GM18909 (cell line): Measurements from ENCODE around the gene POTEH.
"Not testable (repeated sequence)": the region's sequence is repeated elsewhere in the genome, so short reads cannot be mapped to it uniquely, and the experiment has no call there.

Source experiments
- ATAC-seq: cut with Tn5 transposase; IDR thresholded peaks from one replicate; pipeline ENCODE4 v1.9.1; 2021; ENCODE audit warnings: mild to moderate bottlenecking; ENCODE audit not compliant: unreplicated experiment, poor library complexity

POTEH gene

DNA sequence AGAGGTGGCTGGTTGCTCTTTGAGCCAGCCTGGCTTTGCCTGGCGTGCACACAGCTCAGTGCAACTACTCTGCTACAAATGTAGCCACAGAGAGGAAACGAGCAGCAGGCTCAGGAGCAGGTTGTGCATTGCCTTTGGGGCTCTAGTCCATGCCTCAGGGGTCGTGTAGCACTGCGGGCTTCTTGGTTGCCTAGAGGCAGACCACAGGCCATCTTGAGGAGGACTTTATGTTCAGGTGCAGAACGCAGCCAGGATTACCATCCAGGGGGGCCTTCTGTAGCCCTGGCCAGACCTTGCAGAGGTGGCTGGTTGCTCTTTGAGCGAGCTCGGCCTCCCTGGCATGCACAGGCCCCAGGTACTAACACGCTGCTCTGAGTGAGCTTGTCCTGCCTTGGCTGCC, 41.2 kb downstream of the POTEH start:
- not testable (repeated sequence) for ATAC-seq

DNA sequence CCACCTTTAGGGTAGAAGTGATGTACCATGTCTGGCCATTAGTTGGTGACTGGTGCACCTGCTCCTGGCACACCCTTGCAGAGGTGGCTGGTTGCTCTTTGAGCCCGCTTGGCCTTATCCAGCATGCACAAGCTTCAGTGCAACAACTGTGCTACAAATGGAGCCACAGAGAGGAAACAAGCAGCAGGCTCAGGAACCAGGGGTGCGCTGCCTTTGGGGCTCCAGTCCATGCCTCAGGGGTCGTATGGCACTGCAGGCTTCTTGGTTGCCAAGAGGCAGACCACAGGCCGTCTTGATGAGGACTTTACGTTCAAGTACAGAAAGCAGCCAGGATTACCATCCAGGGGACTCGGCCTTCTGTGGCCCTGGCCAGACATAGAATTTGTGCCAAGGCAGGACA, 44.6 kb downstream of the POTEH start:
- not testable (repeated sequence) for ATAC-seq

DNA sequence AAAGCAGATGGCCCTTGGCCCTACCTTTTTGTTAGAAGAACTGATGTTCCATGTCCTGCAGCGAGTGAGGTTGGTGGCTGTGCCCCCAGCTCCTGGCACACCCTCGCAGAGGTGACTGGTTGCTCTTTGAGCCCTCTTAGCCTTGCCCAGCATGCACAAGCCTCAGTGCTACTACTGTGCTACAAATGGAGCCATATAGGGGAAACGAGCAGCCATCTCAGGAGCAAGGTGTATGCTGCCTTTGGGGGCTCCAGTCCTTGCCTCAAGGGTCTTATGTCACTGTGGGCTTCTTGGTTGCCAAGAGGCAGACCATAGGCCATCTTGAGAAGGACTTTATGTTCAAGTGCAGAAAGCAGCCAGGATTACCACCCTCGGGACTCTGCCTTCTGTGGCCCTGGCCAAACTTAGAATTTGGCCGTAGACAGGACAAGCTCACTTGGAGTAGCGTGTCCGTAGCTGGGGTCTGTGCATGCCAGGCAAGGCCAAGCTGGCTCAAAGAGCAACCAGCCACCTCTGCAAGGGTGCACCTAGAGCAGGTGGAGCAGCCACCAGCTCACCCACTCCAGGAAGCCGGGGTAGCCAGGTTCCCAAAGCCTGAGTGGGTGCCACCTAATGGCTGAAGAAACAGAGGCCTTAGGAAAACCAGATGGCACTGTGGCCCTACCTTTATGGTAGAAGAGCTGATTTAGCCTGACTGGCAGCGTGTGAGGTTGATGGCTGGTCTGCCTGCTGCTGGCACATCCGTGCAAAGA, 48.5 kb downstream of the POTEH start:
- ATAC-seq, result not testable (repeated sequence)

DNA sequence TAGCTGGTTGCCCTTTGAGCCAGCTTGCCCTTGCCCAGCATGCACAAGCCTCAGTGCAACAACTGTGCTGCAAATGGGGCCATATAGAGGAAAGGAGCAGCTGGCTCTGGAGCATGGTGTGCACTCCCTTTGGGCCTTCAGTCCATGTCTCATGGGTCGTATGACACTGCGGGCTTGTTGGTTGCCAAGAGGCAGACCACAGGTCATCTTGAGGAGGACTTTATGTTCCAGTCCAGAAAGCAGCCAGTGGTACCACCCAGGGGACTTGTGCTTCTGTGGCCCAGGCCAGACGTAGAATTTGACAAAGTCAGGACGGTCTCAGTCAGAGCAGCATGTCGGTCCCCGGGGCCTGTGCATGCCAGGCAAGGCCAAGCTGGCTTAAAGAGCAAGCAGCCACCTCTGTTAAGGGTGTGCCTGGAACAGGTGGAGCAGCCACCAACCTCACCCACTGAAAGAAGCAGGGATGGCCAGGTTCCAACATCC, 49.1 kb downstream of the POTEH start:
- not testable (repeated sequence) for ATAC-seq

DNA sequence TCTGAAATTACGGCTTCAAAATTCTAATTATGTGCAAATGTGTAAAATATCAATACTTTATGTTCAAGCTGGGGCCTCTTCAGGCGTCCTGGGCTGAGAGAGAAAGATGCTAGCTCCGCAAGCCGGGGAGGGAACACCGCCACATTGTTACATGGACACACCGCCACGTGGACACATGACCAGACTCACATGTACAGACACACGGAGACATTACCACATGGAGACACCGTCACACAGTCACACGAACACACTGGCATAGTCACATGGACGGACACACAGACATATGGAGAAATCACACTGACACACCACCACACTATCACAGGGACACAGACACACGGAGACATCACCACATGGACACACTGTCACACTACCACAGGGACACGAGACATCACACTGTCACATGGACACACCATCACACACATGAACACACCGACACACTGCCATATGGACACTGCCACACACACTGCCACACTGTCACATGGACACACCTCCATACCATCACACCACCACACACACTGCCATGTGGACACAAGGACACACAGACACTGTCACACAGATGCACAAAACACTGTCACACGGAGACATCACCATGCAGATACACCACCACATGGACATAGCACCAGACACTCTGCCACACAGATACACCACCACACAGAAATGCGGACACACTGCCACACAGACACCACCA, 58.0 kb downstream of the POTEH start:
- ATAC-seq, result not testable (repeated sequence)

DNA sequence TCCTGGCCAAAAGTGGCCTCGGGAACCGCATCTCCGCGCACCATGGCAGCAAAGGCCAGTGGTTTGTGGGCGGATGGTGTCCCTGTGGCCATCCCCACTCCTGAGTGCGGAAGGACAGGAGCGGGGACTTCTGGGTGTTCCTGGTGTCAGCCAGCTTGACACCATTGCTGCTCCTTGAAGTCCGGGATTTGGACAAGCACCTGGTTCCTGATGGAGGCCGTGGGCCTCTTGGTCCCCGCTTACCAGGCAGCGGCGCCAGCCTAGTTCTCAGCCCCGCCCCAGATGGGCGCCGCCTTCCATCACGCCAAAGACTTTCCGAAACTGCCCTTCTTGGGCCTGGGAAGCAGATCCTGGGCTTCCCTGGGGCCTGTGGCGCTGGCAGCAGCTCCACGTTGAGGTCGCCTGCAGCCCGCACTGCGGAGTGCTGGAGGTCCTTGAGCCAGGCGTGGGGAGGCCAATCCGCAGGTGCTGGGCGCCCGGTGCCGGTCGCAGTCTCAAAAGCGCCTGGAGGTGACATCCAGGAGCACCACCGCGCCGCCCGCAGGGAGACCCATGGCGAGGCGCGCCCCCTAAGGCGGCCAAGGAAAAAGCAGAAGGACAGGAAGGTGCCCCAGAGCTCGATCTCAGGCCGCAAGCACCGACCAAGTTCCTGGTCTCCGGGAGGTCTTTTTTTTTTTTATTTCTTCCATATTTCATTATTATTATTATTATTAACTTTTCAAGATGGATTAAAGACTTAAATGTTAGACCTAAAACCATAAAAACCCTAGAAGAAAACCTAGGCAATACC, 59.5 kb downstream of the POTEH start:
- ATAC-seq, result not testable (repeated sequence)

DNA sequence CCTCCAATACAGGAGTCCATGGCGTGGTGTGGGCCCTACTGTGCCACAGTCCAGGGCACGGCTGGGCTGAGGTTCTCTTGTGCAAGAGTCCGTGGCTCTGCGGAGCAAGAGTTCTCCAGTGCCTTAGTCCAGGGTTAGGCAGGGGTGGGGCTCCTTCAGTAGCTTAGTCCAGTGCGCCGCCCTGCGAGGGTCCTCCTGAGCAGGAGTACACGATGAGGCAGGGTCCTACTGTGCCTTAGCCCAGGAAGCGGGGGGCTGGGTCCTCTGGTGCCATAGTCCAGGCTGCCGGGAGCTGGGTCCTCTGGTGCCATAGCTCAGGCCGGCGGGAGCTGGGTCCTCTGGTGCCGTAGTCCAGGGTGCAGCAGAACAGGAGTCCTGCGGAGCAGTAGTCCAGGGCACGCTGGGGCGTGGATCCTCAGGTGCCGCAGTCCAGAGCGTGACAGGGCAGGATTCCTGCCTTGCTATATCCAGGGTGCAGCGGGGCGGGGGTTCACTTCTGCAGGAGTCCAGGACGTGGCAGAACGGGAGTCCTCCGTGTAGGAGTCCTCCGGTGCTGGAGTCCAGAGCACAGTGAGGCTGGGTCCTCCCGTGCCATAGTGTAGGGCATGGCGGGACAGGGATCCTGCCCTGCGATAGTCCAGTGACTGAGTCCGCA, 69.7 kb downstream of the POTEH start:
- not testable (repeated sequence) for ATAC-seq

DNA sequence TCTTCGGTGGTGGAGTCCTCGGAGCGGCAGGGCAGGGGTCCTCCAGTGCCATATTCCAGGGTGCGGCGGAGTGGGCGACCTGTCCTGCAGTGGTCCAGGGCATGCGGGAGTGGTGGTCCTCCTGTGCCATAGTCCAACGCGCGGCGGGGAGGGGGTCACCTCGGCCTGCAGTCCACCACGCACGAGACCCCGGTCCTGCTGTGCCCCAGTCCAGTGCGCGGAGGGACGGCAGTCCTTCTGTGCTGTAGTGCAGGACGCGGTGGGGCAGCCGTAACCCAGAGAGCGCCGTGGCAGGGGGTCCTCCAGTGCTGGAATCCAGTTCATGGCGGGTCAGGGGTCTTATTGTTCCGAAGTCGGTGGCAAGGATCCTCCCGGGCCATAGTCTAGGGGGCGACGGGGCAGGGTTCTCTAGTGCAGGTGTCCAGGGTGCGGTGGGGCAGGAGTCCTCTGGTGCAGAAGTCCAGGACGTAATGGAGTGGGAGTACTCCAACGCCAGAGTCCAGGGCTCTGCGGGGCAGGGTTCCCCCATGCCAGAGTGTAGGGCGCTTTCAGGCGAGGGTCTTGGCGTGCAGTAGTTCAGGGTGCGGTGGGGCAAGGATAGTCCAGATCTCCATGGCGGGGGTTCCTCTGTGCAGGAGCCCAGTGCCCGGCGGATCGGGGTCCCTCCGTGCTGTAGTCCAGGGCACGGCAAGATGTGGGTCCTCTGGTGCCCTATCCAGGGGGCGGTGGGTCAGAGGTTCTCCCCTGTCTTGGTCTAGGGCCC, 70.7 kb downstream of the POTEH start:
- ATAC-seq, result not testable (repeated sequence)

DNA sequence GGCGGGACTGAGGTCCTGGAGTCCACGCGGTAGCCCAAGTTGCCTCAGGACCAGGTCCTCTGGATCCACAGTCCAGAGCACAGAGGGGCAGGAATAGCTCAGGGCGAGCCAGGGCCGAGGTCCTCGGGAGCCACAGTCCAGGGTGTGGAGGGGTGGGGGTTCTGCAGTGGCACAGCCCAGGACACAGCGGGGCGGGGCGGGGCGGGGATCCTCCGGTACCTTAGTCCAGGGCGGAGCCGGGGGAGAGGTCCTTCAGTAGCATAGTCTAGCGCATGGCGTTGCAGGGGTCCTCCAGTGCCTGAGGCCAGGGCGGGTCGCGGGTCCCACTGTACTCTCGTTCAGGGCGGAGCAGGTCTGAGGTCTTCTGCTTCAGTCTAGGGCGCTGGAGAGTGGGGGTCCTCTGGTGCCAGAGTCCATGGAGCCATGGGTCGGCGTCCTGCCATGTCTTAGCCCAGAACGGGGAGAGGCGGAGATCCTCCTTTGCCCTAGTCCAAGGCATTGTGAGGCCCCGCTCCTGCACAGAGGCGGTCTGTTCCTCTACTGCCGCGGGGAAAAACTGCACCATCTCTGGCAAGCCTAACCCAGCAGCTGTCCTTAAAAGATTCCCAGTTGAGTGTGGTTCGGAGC, 71.4 kb downstream of the POTEH start:
- not testable (repeated sequence) for ATAC-seq

DNA sequence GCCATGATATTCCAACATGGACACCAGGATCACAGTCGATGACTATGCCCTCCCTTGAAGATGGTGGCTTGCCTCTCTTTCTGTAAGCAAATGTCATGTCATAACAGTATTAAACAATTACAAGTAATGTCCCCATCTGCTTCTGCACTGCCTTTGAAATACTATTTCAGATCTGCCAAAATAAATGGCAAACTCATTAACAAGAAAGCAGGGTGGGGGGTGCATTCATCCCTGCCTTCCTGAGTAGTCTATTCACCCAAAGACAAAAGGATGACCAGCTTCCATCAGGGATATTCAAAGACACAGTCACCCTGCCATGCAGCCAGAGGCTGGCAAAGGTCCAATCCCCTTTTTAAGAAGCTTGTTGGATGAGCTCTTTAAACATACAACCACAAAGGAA, 73.7 kb downstream of the POTEH start:
- not testable (repeated sequence) for ATAC-seq
